HG03045 (cell line): ENCODE results near the gene KMT2C.

Experiments used
- ATAC-seq: cut with Tn5 transposase; IDR thresholded peaks from one replicate; pipeline ENCODE4 v1.9.1; 2021; ENCODE audit warnings: mild to moderate bottlenecking, moderate library complexity; ENCODE audit not compliant: unreplicated experiment

Gene KMT2C

GRCh38 chr7:152120776-152121175 is 315.0 kb downstream of the KMT2C start:
- ATAC-seq = no peak

- ATAC-seq = no peak
Measured at GRCh38 chr7:152120210-152120609, 315.6 kb downstream of the KMT2C start.

- ATAC-seq = no peak
Measured at GRCh38 chr7:152117356-152117755, 318.4 kb downstream of the KMT2C start.

- no peak for ATAC-seq
Measured at GRCh38 chr7:152115021-152115718, 320.6 kb downstream of the KMT2C start.

- ATAC-seq = no peak
Measured at GRCh38 chr7:152112829-152113228, 323.0 kb downstream of the KMT2C start.

GRCh38 chr7:152108359-152108758 is 327.4 kb downstream of the KMT2C start:
- ATAC-seq = no peak

- no peak for ATAC-seq
Measured at GRCh38 chr7:152107945-152108344, 327.9 kb downstream of the KMT2C start.

GRCh38 chr7:152106990-152107389 is 328.8 kb downstream of the KMT2C start:
- no peak for ATAC-seq

GRCh38 chr7:152105205-152105604 is 330.6 kb downstream of the KMT2C start:
- ATAC-seq = no peak

GRCh38 chr7:152103691-152104090 is 332.1 kb downstream of the KMT2C start:
- ATAC-seq = no peak

- no peak for ATAC-seq
Measured at GRCh38 chr7:152103066-152103465, 332.7 kb downstream of the KMT2C start.

- ATAC-seq = no peak
Measured at GRCh38 chr7:152097330-152097729, 338.5 kb downstream of the KMT2C start.

- no peak for ATAC-seq
Measured at GRCh38 chr7:152095771-152096170, 340.0 kb downstream of the KMT2C start.

- ATAC-seq = no peak
Measured at GRCh38 chr7:152093717-152094116, 342.1 kb downstream of the KMT2C start.

GRCh38 chr7:152090747-152091146 is 345.1 kb downstream of the KMT2C start:
- ATAC-seq = no peak

GRCh38 chr7:152089183-152089582 is 346.6 kb downstream of the KMT2C start:
- no peak for ATAC-seq

- ATAC-seq = no peak
Measured at GRCh38 chr7:152086513-152086912, 349.3 kb downstream of the KMT2C start.

- no peak for ATAC-seq
Measured at GRCh38 chr7:152085131-152085530, 350.7 kb downstream of the KMT2C start.
